Common myeloid progenitor, CD34-positive (primary cell): ENCODE data around the gene MAGI1.

ENCODE experiments used
- CTCF ChIA-PET: fragments of 350-600 bp; sonication (Branson Sonifier 250); formaldehyde crosslinking; loops from one replicate; lab custom pipeline; 2021; ENCODE audit warnings: antibody characterized with exemption; lab: Charles Lee
- POLR2A ChIA-PET: fragments of 350-600 bp; sonication (Branson Sonifier 250); formaldehyde crosslinking; loops from one replicate; lab custom pipeline; 2021; ENCODE audit warnings: antibody characterized with exemption; lab: Charles Lee
- DNase-seq, 3 donors: peaks; one replicate each; pipeline versions ENCODE4 v3.0.0 to v3.0.0-alpha.2; 2013
- H3K27ac ChIP-seq, 2 experiments: 1 replicate in 1 of 2; 2 replicates in 1 of 2; pipeline ENCODE4 v1.7.0; 2013; ENCODE audit warnings: inconsistent platforms in 2 of 2, low read length in 2 of 2, mild to moderate bottlenecking in 2 of 2, low read depth in 1 of 2, moderate library complexity in 1 of 2; ENCODE audit not compliant: severe bottlenecking in 2 of 2, insufficient read depth in 1 of 2, poor library complexity in 1 of 2
- H3K27me3 ChIP-seq, 5 experiments: replicated peaks in 2 of 5; 1 replicate in 3 of 5; 2 replicates in 2 of 5; pipeline versions ENCODE4 v1.6.1 to v1.7.0; 2013; ENCODE audit warnings: low read length in 4 of 5, mild to moderate bottlenecking in 2 of 5, moderate library complexity in 2 of 5, inconsistent platforms in 1 of 5; ENCODE audit not compliant: insufficient read depth in 5 of 5, control insufficient read depth in 4 of 5
- H3K36me3 ChIP-seq, 4 experiments: 1 replicate in 2 of 4; 2 replicates in 2 of 4; pipeline versions ENCODE4 v1.6.1 to v1.7.0; 2013; ENCODE audit warnings: low read length in 3 of 4, control low read depth in 1 of 4, mild to moderate bottlenecking in 1 of 4; ENCODE audit not compliant: control insufficient read depth in 4 of 4, insufficient read depth in 4 of 4
- H3K4me1 ChIP-seq, 4 experiments: 1 replicate in 3 of 4; 2 replicates in 1 of 4; pipeline versions ENCODE4 v1.6.1 to v1.7.1; 2013; ENCODE audit warnings: low read length in 3 of 4, mild to moderate bottlenecking in 3 of 4, control low read depth in 1 of 4, inconsistent platforms in 1 of 4, moderate library complexity in 1 of 4; ENCODE audit not compliant: control insufficient read depth in 4 of 4, insufficient read depth in 4 of 4; ENCODE audit errors: control extremely low read depth in 1 of 4
- H3K4me3 ChIP-seq, 7 experiments: 1 replicate in 4 of 7; 2 replicates in 3 of 7; pipeline versions ENCODE4 v1.5.1 to v1.7.0; 2013; ENCODE audit warnings: mild to moderate bottlenecking in 7 of 7, low read length in 6 of 7, moderate library complexity in 6 of 7, inconsistent platforms in 2 of 7, low read depth in 2 of 7, control low read depth in 1 of 7; ENCODE audit not compliant: insufficient read depth in 4 of 7, control insufficient read depth in 1 of 7; ENCODE audit errors: extremely low read depth in 1 of 7
- H3K9me3 ChIP-seq, 5 experiments: 1 replicate in 4 of 5; 2 replicates in 1 of 5; pipeline versions ENCODE4 v1.6.1 to v1.7.1; 2013; ENCODE audit warnings: low read length in 4 of 5, mild to moderate bottlenecking in 2 of 5, inconsistent platforms in 1 of 5, low read depth in 1 of 5, moderate library complexity in 1 of 5; ENCODE audit not compliant: control insufficient read depth in 4 of 5, insufficient read depth in 2 of 5; ENCODE audit errors: control extremely low read depth in 1 of 5
- WGBS: methylation state at CpG from one replicate; pipeline ENCODE4 v1.1.5; 2013; ENCODE audit not compliant: insufficient coverage; 5-methylcytosine and 5-hydroxymethylcytosine counted together

MAGI1 gene

GRCh38 chr3:66014651-66015050 is 24.1 kb downstream of the MAGI1 start:
- no peaks in the 10 kb centered on the region for H3K36me3 ChIP-seq
- CTCF ChIA-PET, result no interaction called here
- POLR2A ChIA-PET, result no interaction called here
- 100% methylated on average over 1 of the region's 2 CpGs for WGBS
- H3K27ac ChIP-seq, result no peak overlapping the region
- peaks cover 0 to 9% (median 5%) of the 10 kb centered on the region in 5 experiments for H3K27me3 ChIP-seq
- no peaks in the 10 kb centered on the region for H3K9me3 ChIP-seq
- H3K4me3 ChIP-seq, result no peak overlapping the region
- H3K4me1 ChIP-seq, result no peaks in the 10 kb centered on the region
- no peak for DNase-seq

- H3K27me3 ChIP-seq, result peaks cover 0 to 9% (median 5%) of the 10 kb centered on the region in 5 experiments
- CTCF ChIA-PET, result no interaction called here
- 90% methylated on average over 2 of the region's 2 CpGs for WGBS
- H3K36me3 ChIP-seq, result no peaks in the 10 kb centered on the region
- no peak overlapping the region for H3K27ac ChIP-seq
- POLR2A ChIA-PET, result no interaction called here
- no peak overlapping the region for H3K4me3 ChIP-seq
- no peak for DNase-seq
- no peaks in the 10 kb centered on the region for H3K4me1 ChIP-seq
- no peaks in the 10 kb centered on the region for H3K9me3 ChIP-seq
Measured at GRCh38 chr3:66014056-66014455, 24.7 kb downstream of the MAGI1 start.

- H3K36me3 ChIP-seq, result no peaks in the 10 kb centered on the region
- H3K9me3 ChIP-seq, result no peaks in the 10 kb centered on the region
- peaks cover 0 to 9% (median 5%) of the 10 kb centered on the region in 5 experiments for H3K27me3 ChIP-seq
- WGBS, result no CpG with 5 or more reads among the region's 2 CpGs
- CTCF ChIA-PET, result no interaction called here
- no peak overlapping the region for H3K27ac ChIP-seq
- DNase-seq, result no peak
- POLR2A ChIA-PET, result no interaction called here
- no peak overlapping the region for H3K4me3 ChIP-seq
- H3K4me1 ChIP-seq, result no peaks in the 10 kb centered on the region
Measured at GRCh38 chr3:66012711-66013110, 26.0 kb downstream of the MAGI1 start.

GRCh38 chr3:66010739-66011655 is 27.7 kb downstream of the MAGI1 start:
- POLR2A ChIA-PET, result no interaction called here
- Histone ChIP-seq H3K4me3 (no peak overlapping the region), H3K27me3 (peaks cover 0 to 4% (median 0%) of the 10 kb centered on the region in 5 experiments), H3K4me1 (no peaks in the 10 kb centered on the region), H3K27ac (no peak overlapping the region), H3K9me3 (no peaks in the 10 kb centered on the region), H3K36me3 (no peaks in the 10 kb centered on the region)
- WGBS, result 97% methylated on average over 6 of the region's 10 CpGs
- CTCF ChIA-PET, result interaction anchor here (1.0 kb wide), 1 partner anchor 15 kb away, joined by 3 read pairs; no protein-coding TSS in a partner anchor
- DNase-seq, result no peak

GRCh38 chr3:66010348-66010738 is 28.4 kb downstream of the MAGI1 start:
- no peaks in the 10 kb centered on the region for H3K9me3 ChIP-seq
- DNase-seq, result no peak
- ChIA-PET POLR2A (no interaction called here), CTCF (no interaction called here)
- H3K27me3 ChIP-seq, result peaks cover 0 to 4% (median 0%) of the 10 kb centered on the region in 5 experiments
- 96% methylated on average over 4 of the region's 4 CpGs for WGBS
- H3K4me3 ChIP-seq, result no peak overlapping the region
- H3K36me3 ChIP-seq, result no peaks in the 10 kb centered on the region
- H3K27ac ChIP-seq, result no peak overlapping the region
- no peaks in the 10 kb centered on the region for H3K4me1 ChIP-seq

- ChIA-PET CTCF (no interaction called here), POLR2A (no interaction called here)
- H3K9me3 ChIP-seq, result no peaks in the 10 kb centered on the region
- H3K4me1 ChIP-seq, result no peaks in the 10 kb centered on the region
- peaks cover 0 to 1% (median 0%) of the 10 kb centered on the region in 5 experiments for H3K27me3 ChIP-seq
- WGBS, result 99% methylated on average over 6 of the region's 7 CpGs
- no peak for DNase-seq
- no peak overlapping the region for H3K4me3 ChIP-seq
- H3K27ac ChIP-seq, result no peak overlapping the region
- H3K36me3 ChIP-seq, result no peaks in the 10 kb centered on the region
Measured at GRCh38 chr3:66004244-66004643, 34.5 kb downstream of the MAGI1 start.

- ChIA-PET POLR2A (no interaction called here), CTCF (no interaction called here)
- 100% methylated on average over 2 of the region's 3 CpGs for WGBS
- Histone ChIP-seq H3K36me3 (no peaks in the 10 kb centered on the region), H3K27me3 (peaks cover 0 to 1% (median 0%) of the 10 kb centered on the region in 5 experiments), H3K27ac (no peak overlapping the region), H3K9me3 (no peaks in the 10 kb centered on the region), H3K4me1 (no peaks in the 10 kb centered on the region), H3K4me3 (no peak overlapping the region)
- no peak for DNase-seq
Measured at GRCh38 chr3:66001626-66002025, 37.1 kb downstream of the MAGI1 start.
